Measurements from ENCODE around the gene HSDL2.

GRCh38 chr9:112387115-112387514, 7.2 kb downstream of the HSDL2 start:
- no peak for TF ChIP-seq POLR2A (IDR thresholded peaks at IDR 0.05)
- TF ChIP-seq CTCF (IDR thresholded peaks at IDR 0.05), result no peak
- TF ChIP-seq EP300 (IDR thresholded peaks at IDR 0.05), result no peak

Measured in gastroesophageal sphincter (tissue), 3 donors.